Measurements from ENCODE around the gene SHISA9. TPM values are rescaled to one million over a fixed set of nuclear protein-coding genes. Genes with fewer than 3 reads are reported as not detected.

The SHISA9 gene
- total RNA-seq, 2 experiments from 2014 or later, result not detected

- CTCF ChIA-PET (ENCODE audit: unreplicated experiment), result no interaction called here
- H3K9me2 ChIP-seq (ENCODE audit: insufficient read depth, low read length), result no peaks in the 10 kb centered on the region
These were observed 113.1 kb downstream of the SHISA9 start for GRCh38 chr16:13014476-13014875.

DNA sequence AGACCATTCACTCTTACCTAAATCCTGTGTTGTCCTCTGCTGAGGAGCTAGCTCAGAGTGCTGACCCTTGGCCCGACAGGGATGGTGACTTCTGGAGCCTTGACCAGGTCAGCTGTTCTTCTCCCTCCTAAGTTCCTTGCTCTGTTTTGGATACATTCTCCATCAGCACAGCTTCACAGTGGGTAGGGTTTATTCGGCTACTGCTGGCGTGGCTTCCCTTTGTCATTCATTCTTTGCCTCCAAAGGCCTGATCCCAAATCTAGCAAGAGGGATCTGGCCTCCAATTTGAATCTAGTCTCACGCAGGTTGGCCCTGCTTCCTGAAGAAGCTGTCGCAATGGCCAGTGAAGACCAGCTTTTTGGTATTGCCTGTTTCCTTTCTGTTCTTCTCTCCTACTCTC, 116.6 kb downstream of the SHISA9 start:
- TF ChIP-seq CTCF (conservative IDR thresholded peaks at IDR 0.05; ENCODE audit: low read length) (no peak), EZH2phosphoT487 (IDR thresholded peaks at IDR 0.05; ENCODE audit: borderline replicate concordance, low read depth, low read length) (no peak)
- no peak overlapping the region for H3K4me3 ChIP-seq (ENCODE audit: low read depth, low read length, poor library complexity, severe bottlenecking)
- no peaks in the 10 kb centered on the region for H4K20me1 ChIP-seq (ENCODE audit: insufficient read depth, low read length)
- no peaks in the 10 kb centered on the region for H3K9me3 ChIP-seq (ENCODE audit: low read length)
- no peak for DNase-seq (ENCODE audit: low spot score)
- ChIA-PET POLR2A (interaction anchor here (1.2 kb wide), 1 partner anchor 17 kb away, joined by 3 read pairs; no protein-coding TSS in a partner anchor), CTCF (ENCODE audit: unreplicated experiment) (no interaction called here)
- intact Hi-C loops (cut with micrococcal nuclease; ENCODE audit: unreplicated experiment), result no loop called here
- H3K4me1 ChIP-seq (ENCODE audit: insufficient read depth, low read length, poor library complexity, severe bottlenecking), result no peaks in the 10 kb centered on the region
- H3K79me2 ChIP-seq (ENCODE audit: insufficient read depth, low read depth, low read length), result no peaks in the 10 kb centered on the region
- H3K9me2 ChIP-seq (ENCODE audit: insufficient read depth, low read length), result no peaks in the 10 kb centered on the region
- no peaks in the 10 kb centered on the region for H3K36me3 ChIP-seq (ENCODE audit: insufficient read depth, low read length)
- BruUV-seq (replicated peaks), result no TSS peak
- H3K27ac ChIP-seq (ENCODE audit: low read depth, low read length, poor library complexity, severe bottlenecking), result no peak overlapping the region
- H2AFZ ChIP-seq (ENCODE audit: low read length), result no peak overlapping the region
- no peak overlapping the region for H3K4me2 ChIP-seq (ENCODE audit: low read length)

More at GRCh38 chr16:13014476-13014875, 113.1 kb downstream of the SHISA9 start:
- intact Hi-C loops (cut with micrococcal nuclease; ENCODE audit: unreplicated experiment), result no loop called here
- no TSS peak for BruUV-seq (replicated peaks)
- Histone ChIP-seq H4K20me1 (ENCODE audit: insufficient read depth, low read length) (no peaks in the 10 kb centered on the region), H3K36me3 (ENCODE audit: insufficient read depth, low read length) (no peaks in the 10 kb centered on the region), H3K4me1 (ENCODE audit: insufficient read depth, low read length, poor library complexity, severe bottlenecking) (no peaks in the 10 kb centered on the region), H3K4me2 (ENCODE audit: low read length) (no peak overlapping the region), H3K4me3 (ENCODE audit: low read depth, low read length, poor library complexity, severe bottlenecking) (no peak overlapping the region), H3K79me2 (ENCODE audit: insufficient read depth, low read depth, low read length) (no peaks in the 10 kb centered on the region), H2AFZ (ENCODE audit: low read length) (no peak overlapping the region), H3K9me3 (ENCODE audit: low read length) (no peaks in the 10 kb centered on the region), H3K27ac (ENCODE audit: low read depth, low read length, poor library complexity, severe bottlenecking) (no peak overlapping the region)
- no peak for DNase-seq (ENCODE audit: low spot score)
- POLR2A ChIA-PET, result no interaction called here
- TF ChIP-seq CTCF (conservative IDR thresholded peaks at IDR 0.05; ENCODE audit: low read length), result no peak
- no peak for TF ChIP-seq EZH2phosphoT487 (IDR thresholded peaks at IDR 0.05; ENCODE audit: borderline replicate concordance, low read depth, low read length)

- H3K9me3 ChIP-seq (ENCODE audit: low read length), result no peaks in the 10 kb centered on the region
- no peak overlapping the region for H3K4me2 ChIP-seq (ENCODE audit: low read length)
- CTCF ChIA-PET (ENCODE audit: unreplicated experiment), result no interaction called here
- H3K4me1 ChIP-seq (ENCODE audit: insufficient read depth, low read length, poor library complexity, severe bottlenecking), result no peaks in the 10 kb centered on the region
- no peak overlapping the region for H3K27ac ChIP-seq (ENCODE audit: low read depth, low read length, poor library complexity, severe bottlenecking)
- H3K4me3 ChIP-seq (ENCODE audit: low read depth, low read length, poor library complexity, severe bottlenecking), result no peak overlapping the region
- no TSS peak for BruUV-seq (replicated peaks)
- intact Hi-C loops (cut with micrococcal nuclease; ENCODE audit: unreplicated experiment), result no loop called here
- H3K36me3 ChIP-seq (ENCODE audit: insufficient read depth, low read length), result no peaks in the 10 kb centered on the region
- H3K79me2 ChIP-seq (ENCODE audit: insufficient read depth, low read depth, low read length), result no peaks in the 10 kb centered on the region
- no peaks in the 10 kb centered on the region for H3K9me2 ChIP-seq (ENCODE audit: insufficient read depth, low read length)
- DNase-seq (ENCODE audit: low spot score), result no peak
- H2AFZ ChIP-seq (ENCODE audit: low read length), result no peak overlapping the region
- H4K20me1 ChIP-seq (ENCODE audit: insufficient read depth, low read length), result no peaks in the 10 kb centered on the region
- POLR2A ChIA-PET, result no interaction called here
- TF ChIP-seq EZH2phosphoT487 (IDR thresholded peaks at IDR 0.05; ENCODE audit: borderline replicate concordance, low read depth, low read length) (no peak), CTCF (conservative IDR thresholded peaks at IDR 0.05; ENCODE audit: low read length) (no peak)
These were observed 120.6 kb downstream of the SHISA9 start for GRCh38 chr16:13021996-13022395.
